ENCODE results near the gene PTPRM. TPM values are rescaled to one million over a fixed set of nuclear protein-coding genes. Genes with fewer than 3 reads are reported as not detected.

PTPRM gene
- total RNA-seq, 1 donor from 2014 or later, result 101 TPM

DNA sequence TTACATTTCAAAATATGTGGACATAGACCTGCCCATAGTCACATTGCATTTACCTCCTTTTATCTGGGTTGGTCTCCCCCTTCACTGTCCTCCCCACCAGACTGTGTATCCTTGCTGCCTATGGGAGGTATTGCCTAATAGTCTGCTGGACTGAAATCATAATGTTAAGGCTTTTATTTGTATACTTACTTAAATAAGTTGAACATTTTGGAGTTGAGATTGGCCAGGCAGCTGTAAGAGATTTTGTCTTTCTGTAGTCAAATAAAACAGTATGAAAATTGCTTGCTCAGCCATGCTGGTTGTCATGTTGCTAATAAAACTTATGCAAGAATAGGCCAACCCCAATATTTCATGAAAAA, 280.9 kb downstream of the PTPRM start:
- intact Hi-C loops (cut with DNase I), result no loop called here
- ATAC-seq (ENCODE audit: poor library complexity), result no peak
- DNase-seq, result no peak

DNA sequence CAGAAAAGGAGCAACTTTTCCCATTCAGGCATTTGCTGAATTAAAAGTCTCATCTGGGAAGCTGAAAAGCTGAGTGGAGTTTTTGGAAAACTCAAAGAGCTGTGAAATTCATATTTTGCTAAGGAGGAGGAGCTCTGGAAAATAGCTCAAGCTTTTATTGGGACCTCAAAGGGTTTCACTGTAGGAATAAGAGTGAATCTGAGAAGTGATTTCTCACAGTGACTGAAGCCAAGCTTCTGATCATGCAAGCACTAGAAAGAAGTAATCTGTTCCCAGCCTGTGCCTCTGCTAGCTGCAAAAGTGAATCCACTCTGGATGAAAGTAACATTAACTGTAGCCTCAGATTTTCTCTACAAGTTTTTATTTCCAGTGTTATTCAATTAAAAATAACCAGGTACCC, 283.3 kb downstream of the PTPRM start:
- intact Hi-C loops (cut with DNase I), result no loop called here
- ATAC-seq (ENCODE audit: poor library complexity), result no peak
- DNase-seq, result no peak

DNA sequence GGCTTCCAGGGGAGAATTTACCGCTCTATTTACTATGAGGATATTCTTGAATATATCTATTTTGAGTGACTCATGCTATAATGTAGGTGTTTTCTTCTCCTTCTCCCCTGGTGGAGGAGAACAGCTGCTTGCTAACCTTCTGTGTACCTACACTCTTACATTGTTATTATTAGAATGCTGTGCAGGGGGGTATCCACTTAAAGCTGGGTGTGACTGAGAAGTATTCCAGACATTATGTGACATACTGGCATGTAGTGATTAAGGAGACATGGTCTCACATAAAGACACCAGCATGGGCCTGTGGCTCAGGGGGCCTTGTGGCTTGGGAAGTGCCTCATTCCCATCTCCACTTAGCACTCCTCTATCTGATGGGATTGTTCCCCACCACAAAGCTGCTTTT, 287.9 kb downstream of the PTPRM start:
- intact Hi-C loops (cut with DNase I), result no loop called here
- ATAC-seq (ENCODE audit: poor library complexity) (peak; percentile 94), DNase-seq (no peak)

DNA sequence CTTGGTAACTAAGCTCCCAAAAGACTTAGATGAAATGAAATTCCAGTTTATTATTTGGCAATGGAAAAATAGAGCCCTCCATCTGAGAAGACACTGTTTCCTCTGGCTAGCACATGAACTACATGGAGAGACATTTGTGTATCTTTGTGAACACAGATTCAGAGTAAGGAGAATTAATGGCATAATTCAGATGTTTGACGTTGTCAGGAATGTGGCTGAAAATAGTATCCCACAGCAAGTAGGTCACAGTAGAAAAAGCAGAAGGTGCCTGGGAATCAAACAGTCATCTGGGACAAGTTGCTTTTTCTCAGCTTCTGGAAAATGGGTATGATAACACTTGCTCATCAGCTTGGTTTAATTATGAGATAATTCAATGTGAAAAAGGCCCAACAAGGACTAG, 288.6 kb downstream of the PTPRM start:
- intact Hi-C loops (cut with DNase I), result no loop called here
- peak; percentile 47 for ATAC-seq (ENCODE audit: poor library complexity)
- no peak for DNase-seq

DNA sequence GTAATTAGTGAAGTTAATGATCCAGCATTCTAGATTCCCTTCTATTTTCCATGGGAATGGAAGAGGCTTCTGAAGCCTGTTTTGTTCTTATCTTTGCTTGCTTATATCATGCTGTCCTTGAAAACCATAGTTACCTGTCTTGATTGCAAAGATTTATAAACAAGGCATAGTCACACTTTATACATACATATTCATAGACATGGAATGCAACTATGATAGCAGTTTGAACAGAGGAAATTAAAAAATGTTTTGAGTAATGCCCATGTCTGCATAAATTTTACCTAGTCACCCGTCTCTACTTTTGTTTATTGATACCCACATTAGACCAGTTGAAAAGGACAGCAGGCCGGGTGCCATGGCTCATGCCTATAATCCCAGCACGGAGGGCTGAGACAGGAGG, 289.0 kb downstream of the PTPRM start:
- ATAC-seq (ENCODE audit: poor library complexity) (no peak), DNase-seq (no peak)
- intact Hi-C loops (cut with DNase I), result no loop called here

DNA sequence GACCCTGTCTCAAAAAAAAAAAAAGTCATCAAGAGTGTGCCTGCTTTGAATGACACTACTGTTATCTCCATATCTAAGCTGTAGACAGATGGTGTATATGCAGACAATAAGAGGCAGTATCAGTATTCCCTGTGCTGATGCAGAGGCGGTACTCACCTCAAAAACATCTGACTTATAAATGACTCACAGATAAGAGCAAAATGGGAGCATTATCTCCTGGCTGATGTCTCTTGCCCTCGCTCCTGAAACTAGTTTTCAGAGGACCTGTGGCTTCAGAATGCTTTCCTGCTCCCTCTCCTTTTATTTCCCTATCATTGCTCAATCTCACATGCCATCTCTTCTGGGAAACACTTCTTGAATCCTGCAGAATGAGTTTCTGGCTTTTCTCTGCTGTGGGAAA, 289.6 kb downstream of the PTPRM start:
- ATAC-seq (ENCODE audit: poor library complexity) (no peak), DNase-seq (no peak)
- intact Hi-C loops (cut with DNase I), result no loop called here

DNA sequence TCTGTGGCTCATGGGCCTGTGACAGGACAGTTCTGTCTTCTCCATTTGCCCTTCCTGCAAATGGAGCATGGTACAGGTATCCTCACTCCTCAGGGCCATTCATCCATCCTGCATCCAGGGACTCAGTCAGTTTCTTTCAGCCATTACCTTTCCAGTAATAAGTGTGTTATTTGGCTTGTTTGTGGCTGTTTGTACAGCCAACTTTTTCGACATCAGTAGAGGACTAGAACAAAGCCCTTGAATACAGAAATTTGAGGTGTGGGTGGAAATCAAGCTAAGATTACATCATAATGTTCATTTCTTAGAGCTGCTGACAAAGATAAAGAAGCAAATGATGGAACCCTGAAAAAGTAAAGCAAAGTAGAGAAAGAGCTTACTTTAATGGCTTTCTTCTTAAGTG, 290.4 kb downstream of the PTPRM start:
- ATAC-seq (ENCODE audit: poor library complexity) (no peak), DNase-seq (no peak)
- intact Hi-C loops (cut with DNase I), result no loop called here

DNA sequence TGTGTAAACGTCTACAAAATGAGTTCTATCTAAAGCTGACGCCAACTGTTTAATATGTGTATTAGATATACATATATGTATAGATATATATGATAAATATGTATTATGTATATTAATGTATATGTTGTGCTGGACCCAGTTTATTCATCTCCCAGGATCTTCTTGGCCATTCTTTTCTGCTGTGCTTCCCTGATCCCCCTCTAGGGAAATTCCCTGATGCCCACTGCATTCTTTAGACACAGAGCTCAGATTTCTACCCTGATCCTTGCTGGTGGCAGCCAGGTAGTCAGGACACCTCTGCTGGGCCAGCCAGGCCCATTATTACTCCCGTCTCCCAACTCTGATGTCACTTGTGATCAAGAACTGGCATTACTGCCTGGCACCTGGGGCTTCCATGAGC, 292.0 kb downstream of the PTPRM start:
- DNase-seq, result no peak
- intact Hi-C loops (cut with DNase I), result no loop called here
- ATAC-seq (ENCODE audit: poor library complexity), result no peak

DNA sequence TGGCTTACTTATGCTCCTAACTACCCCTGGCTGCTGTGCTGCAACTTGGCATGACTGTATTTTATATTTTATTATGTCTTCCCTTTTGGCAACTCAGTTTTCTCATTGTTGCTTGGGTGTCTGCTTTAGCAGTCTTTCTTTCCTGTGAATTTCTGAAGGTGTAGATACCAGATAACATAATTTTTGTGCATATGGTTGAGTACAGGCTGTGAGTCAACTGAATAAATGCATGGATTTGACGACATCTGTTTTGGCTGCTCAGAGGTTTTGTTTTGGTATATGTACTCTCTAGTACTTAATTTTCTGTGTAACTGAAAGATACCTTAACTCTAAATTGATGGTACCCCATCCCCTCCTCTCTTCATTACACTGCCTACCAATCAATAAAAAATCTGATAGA, 303.1 kb downstream of the PTPRM start:
- no peak for DNase-seq
- ATAC-seq (ENCODE audit: poor library complexity), result no peak
- intact Hi-C loops (cut with DNase I), result no loop called here

DNA sequence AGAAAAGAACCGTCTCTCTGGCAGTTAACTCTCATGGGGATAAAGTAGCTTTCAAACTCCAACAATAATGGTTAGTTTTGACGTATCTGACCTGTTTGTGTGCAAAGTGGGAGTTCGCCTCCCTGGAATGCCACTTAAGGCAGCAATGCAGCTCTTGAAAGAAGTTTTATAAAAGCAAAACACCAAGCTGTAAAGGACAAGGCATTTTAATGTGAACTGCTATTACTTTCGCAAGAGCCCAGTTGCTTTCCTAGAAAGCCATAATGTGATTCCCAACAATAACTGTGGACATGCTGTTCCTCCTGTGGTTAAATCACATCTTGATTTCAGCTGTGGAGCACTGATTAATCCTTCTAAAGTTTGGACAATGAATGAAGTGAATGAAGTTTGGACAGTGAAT, 303.7 kb downstream of the PTPRM start:
- DNase-seq (no peak), ATAC-seq (ENCODE audit: poor library complexity) (peak; percentile 29)
- intact Hi-C loops (cut with DNase I), result no loop called here

DNA sequence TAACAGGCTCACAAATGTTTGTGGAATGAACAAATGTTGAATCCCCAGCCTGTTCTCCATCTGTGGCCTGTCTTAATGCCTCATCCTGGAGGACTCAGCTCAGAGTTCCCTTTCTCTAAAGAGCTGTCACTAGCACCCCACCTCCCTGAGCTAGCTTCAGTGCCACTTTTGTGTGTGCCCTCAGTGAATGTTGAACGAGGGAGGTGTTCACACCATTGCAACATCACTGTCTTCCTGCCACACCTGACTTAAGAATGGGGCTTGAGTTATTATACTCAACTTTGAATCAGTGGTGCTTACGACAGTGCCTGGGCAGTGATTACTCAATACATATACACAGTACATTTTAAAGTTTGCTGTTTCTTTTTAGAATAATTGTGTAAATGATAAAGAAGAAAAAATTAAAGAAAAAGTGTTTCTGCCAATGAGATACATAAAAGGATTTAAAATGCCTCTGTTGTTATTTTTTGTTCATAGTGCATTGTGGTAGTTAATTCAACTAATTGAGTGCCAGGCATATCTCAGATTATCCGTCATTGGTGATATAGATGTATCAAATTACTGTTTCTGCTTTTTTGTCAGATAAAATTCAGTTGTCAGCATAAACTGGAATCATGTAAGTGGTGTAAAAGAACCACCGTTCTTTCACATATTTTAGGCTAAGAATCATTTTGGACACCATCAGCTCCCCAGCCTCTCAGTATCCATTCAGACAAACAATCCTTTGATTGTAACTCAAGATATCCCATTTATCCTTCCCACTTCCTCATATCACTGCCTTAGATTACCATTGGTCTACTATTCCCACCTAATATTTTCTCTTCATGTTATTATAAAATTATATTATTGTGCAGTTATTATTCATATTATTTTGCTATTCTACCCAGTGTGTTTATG, 304.7 kb downstream of the PTPRM start:
- intact Hi-C loops (cut with DNase I), result no loop called here
- DNase-seq, result no peak
- ATAC-seq (ENCODE audit: poor library complexity), result peak; percentile 37

DNA sequence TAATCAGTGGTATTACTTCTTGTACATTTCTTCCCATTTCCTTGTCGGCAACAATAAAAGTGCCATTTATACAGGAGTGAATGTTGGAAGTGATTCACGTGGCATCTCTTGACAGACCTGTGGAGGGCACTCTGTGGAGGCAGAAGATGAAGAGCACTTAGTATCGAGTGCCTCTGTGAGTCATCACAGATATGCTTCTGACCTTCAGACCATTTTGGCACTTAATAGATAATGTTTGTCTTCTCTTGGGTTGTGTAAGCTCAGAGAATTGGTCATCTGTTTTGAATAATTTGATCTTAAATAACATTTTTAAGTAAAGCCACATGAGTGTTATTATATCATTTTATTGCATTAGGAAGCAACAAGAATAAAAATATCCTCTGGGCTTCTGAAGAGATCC, 305.5 kb downstream of the PTPRM start:
- ATAC-seq (ENCODE audit: poor library complexity), result peak; percentile 82
- intact Hi-C loops (cut with DNase I), result no loop called here
- no peak for DNase-seq

DNA sequence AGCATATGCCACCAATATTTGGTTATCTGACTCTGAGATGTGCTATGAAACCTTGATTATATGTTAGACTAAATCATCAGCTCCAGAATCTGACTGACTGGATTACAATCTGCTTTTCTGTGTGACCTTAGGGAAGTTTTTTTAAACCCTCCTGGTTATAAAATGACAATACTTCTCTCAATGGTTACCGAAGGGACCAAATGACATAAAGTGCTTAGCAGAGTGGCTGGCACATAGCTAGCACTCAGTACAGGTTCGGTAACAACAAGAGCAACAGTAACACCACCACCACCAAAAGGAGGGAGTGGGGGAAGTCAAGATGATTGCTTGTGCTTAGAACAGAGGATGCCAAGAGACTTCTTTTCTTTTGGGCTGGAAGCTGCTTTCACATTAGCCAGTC, 306.2 kb downstream of the PTPRM start:
- intact Hi-C loops (cut with DNase I), result no loop called here
- DNase-seq (no peak), ATAC-seq (ENCODE audit: poor library complexity) (no peak)

DNA sequence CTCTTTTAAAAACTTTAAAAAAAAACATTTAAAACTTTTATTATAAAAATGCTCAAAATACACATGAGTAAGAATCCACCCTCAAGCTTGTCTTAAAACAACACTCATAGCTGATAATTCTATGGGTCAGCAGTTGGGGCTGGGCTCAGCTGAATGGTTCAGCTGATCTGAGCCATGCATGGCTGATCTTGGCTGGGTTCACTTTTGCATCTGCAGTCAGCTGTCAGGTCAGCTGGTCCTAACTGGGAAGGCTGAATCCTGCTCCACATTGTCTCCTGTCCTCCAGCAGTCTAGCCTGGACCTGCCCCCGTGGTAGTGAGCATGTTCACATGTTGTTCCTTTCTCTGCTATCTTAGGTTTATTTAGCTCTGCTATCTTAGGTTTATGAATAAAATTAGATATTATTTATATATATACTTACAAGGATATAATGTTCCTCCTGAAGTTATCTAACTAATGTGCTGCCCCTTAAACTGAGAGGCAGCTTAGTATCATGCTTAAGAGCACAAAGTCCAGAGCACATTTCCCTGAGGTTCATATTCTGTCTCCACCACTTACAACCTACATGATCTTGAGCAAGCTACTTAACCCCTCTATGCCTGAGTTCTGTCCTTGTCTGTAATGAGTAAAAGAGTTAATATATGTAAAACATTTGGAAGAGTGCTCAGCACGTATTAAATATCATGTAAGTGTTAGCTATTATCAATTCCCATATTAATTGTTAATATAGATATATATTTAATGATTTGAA, 309.4 kb downstream of the PTPRM start:
- DNase-seq (no peak), ATAC-seq (ENCODE audit: poor library complexity) (no peak)
- intact Hi-C loops (cut with DNase I), result no loop called here

DNA sequence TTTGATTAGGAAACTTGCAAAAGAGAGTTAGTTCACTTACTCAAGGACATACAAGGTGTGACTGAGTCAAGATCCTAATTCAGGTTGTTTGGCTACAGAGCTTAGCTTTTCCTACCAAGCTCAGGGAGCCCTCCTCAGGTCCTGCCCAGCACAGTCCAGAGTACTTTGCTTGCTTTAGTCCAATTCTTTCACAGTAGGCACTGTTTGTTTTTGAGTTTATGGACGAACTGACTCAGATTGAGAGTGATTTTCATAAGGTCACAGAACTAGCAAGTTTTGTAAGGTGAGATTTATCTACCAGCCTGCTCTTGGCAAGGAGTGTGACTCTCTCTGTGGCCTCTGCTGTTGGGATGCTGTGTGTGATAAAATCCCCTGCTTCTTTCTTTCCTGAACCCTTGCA, 310.5 kb downstream of the PTPRM start:
- DNase-seq (no peak), ATAC-seq (ENCODE audit: poor library complexity) (peak; percentile 57)
- intact Hi-C loops (cut with DNase I), result no loop called here

DNA sequence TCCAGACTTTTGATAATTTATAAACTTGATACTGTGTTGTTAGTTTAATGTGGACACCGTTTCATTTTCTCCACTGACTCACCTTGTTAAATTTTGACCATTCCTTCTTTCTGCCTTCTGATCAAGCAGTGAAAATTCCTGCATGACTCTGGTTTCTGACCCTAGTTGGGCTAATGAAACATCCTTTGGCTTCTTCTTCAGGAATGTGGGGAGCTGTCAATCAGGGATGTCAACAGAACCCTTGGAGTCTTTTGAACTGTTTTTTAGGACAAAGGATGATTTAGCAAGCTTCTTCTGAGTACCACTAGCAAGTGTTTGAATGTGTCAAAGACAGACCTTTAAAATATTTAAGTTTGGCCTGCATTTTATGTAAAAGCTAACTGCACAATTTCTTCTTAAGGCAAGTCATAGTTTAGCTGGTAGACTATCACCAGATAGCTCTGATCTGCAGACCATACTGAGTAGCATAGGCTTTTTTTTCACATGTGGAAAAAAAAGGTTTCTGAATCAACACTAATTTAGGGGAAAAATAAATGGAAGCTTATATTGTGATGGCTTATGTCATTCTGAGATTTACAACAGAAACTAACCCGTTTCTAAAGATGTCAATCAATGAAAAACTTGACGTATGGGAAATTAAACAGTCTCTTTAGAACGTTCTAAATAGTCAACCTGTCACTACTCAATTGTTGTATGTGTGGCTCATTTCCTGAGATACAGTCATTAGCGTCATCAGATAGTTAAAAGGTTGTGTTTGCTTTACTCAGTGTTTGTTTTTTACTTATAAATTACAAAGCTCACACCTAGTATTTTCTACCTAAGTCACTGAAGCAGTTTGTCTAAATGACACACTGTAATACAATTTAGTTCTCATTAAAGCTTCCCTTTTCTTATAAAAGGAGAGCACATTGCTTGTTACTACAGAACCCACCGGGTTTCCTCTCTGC, 311.4 kb downstream of the PTPRM start:
- no peak for ATAC-seq (ENCODE audit: poor library complexity)

DNA sequence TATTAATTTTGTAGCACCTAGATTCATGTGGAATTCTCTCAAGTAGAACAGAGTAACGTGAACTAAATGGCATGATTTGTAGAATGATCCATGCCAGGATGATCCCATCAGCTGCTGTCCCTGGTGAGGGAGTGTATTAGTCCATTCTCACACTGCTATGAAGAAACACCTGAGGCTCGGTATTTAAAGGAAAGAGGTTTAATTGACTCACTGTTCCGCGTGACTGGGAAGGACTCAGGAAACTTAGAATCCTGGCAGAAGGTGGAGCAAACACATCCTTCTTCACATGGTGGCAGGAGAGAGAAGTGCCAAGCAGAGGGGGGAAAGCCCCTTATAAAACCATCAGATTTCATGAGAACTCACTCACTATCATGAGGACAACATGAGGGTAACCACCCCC, 312.6 kb downstream of the PTPRM start:
- ATAC-seq (ENCODE audit: poor library complexity) (no peak), DNase-seq (no peak)
- intact Hi-C loops (cut with DNase I), result no loop called here

More for the DNA sequence above, 311.4 kb downstream of the PTPRM start:
- no peak for DNase-seq
- intact Hi-C loops (cut with DNase I), result no loop called here

DNA sequence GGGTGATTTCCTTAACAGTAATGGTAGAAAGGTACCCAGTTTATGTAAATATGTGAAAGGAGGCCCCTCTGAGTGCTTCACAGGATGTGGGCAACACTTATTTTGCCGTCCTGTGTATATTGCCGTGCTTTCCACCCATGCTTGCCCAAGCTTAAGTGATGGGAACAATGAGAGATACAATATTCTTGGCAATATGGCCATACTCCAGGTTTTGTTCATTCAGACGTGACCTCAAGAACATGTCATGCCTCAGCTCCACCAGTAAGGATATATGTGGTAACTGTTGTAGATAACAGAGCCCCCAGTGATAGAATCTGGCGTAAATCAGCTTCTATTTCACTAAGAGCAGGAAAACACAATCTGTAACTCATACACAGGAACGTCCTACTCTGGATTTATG, 318.7 kb downstream of the PTPRM start:
- DNase-seq, result no peak
- intact Hi-C loops (cut with DNase I), result no loop called here
- ATAC-seq (ENCODE audit: poor library complexity), result peak; percentile 34

DNA sequence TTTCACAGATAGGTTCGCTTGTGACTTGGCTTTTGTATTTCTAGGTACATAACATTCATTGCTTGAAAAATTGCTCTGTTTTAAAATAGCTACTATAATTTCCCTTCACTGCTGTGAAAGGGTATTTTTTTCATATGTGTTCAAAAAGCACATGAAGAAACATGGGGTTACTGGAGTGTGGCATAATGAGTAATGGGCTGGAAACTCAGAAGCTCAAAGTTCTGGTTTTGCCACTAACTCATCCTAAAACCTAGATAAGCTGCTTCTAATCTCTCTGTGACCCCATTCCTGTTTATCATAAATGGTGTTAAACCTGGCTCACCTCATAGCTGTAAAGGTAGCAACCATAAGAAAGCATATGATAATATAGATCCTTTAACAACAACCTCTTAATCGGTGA, 319.3 kb downstream of the PTPRM start:
- intact Hi-C loops (cut with DNase I), result no loop called here
- DNase-seq, result no peak
- ATAC-seq (ENCODE audit: poor library complexity), result no peak

Measured in Right ventricle myocardium superior (tissue), 1 donor.